Osteocyte (in vitro differentiated cells): ENCODE measurements around the gene COPS3. TPM values are rescaled to one million over a fixed set of nuclear protein-coding genes. Genes with fewer than 3 reads are reported as not detected.

Experiments used
- DNase-seq: peaks from one replicate; pipeline ENCODE4 v3.0.0; 2021; ENCODE audit warnings: mixed read lengths; ENCODE audit not compliant: unreplicated experiment; ENCODE audit errors: extremely low spot score
- H3K27ac Mint-ChIP-seq: one replicate; pipeline ENCODE4 v1.8.0; 2021; ENCODE audit warnings: mild to moderate bottlenecking, mixed read lengths; ENCODE audit not compliant: unreplicated experiment
- H3K27me3 Mint-ChIP-seq: one replicate; pipeline ENCODE4 v1.8.0; 2021; ENCODE audit warnings: mixed read lengths; ENCODE audit not compliant: unreplicated experiment
- H3K36me3 Mint-ChIP-seq: one replicate; pipeline ENCODE4 v1.8.0; 2021; ENCODE audit warnings: mixed read lengths; ENCODE audit not compliant: unreplicated experiment
- H3K4me1 Mint-ChIP-seq: one replicate; pipeline ENCODE4 v1.8.0; 2021; ENCODE audit warnings: mixed read lengths; ENCODE audit not compliant: unreplicated experiment
- H3K4me3 Mint-ChIP-seq: one replicate; pipeline ENCODE4 v1.8.0; 2021; ENCODE audit warnings: mild to moderate bottlenecking, moderate library complexity, mixed read lengths; ENCODE audit not compliant: unreplicated experiment
- H3K9me3 Mint-ChIP-seq: one replicate; pipeline ENCODE4 v1.8.0; 2021; ENCODE audit warnings: mixed read lengths; ENCODE audit not compliant: unreplicated experiment
- total RNA-seq: library from RNA; stranded (reverse); gene quantifications from 2 replicates; pipeline ENCODE4 v1.2.1, GENCODE V29; 2021
- TF ChIP-seq, protein P1 (sequence below): fragments of 200-600 bp; sonication (generic); IDR thresholded peaks from 2 replicates; pipeline ENCODE4 v1.5.0; 2021; ENCODE audit warnings: antibody characterized with exemption, mild to moderate bottlenecking, moderate library complexity

Gene COPS3
- total RNA-seq, 1 donor from 2014 or later = 55.9 TPM

DNA sequence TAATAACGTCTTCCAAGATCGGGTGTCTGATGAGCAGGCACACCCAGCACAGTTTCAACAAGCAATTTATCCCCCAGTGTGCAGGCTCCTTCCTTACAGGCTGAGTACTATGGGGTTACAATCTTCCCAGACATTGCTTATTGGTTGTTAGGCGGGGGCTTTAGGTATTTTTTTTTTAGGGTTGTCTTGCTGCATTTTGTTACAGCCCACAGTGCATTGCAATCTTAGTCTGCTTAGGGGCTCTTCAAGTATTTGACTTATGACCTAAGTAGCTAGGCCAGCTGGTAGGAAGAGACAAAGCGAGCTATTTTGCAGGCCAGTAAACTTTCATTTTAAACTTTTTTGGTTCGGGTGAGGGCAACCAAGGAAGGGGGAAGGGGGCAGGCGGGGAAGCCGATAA is 80.7 kb downstream of the COPS3 start:
- Mint-ChIP-seq H3K27me3 (no peaks in the 10 kb centered on the region), H3K36me3 (peaks cover 2% of the 10 kb centered on the region), H3K4me3 (peak overlapping the region; percentile 12), H3K4me1 (peaks cover 45% of the 10 kb centered on the region), H3K27ac (peak overlapping the region; percentile 93), H3K9me3 (no peaks in the 10 kb centered on the region)
- DNase-seq = no peak
- TF ChIP-seq, protein P1, sequence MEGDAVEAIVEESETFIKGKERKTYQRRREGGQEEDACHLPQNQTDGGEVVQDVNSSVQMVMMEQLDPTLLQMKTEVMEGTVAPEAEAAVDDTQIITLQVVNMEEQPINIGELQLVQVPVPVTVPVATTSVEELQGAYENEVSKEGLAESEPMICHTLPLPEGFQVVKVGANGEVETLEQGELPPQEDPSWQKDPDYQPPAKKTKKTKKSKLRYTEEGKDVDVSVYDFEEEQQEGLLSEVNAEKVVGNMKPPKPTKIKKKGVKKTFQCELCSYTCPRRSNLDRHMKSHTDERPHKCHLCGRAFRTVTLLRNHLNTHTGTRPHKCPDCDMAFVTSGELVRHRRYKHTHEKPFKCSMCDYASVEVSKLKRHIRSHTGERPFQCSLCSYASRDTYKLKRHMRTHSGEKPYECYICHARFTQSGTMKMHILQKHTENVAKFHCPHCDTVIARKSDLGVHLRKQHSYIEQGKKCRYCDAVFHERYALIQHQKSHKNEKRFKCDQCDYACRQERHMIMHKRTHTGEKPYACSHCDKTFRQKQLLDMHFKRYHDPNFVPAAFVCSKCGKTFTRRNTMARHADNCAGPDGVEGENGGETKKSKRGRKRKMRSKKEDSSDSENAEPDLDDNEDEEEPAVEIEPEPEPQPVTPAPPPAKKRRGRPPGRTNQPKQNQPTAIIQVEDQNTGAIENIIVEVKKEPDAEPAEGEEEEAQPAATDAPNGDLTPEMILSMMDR = no peak

DNA sequence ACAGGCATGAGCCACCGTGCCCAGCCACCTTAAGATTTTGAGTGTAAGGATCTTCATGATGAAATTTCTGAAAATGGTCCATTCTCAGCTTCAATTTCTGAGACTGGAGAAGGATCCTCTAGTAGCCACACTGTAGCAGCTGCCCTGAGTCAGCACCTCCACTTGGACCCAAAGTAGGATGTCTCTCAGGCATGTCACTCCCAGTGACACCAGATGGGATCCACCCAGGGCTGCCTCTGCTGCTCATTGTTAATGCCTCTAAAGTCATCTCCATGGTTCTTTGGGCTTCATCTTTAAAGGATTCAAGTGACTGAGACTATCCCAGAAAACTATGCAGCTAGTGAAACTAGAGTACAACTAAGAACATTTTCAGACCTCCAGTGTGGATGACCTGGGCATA is 82.8 kb downstream of the COPS3 start:
- Mint-ChIP-seq H3K27me3 (no peaks in the 10 kb centered on the region), H3K27ac (no peak overlapping the region), H3K36me3 (no peaks in the 10 kb centered on the region), H3K9me3 (no peaks in the 10 kb centered on the region), H3K4me3 (no peak overlapping the region), H3K4me1 (peaks cover 33% of the 10 kb centered on the region)
- TF ChIP-seq, protein P1 = no peak
- no peak for DNase-seq

DNA sequence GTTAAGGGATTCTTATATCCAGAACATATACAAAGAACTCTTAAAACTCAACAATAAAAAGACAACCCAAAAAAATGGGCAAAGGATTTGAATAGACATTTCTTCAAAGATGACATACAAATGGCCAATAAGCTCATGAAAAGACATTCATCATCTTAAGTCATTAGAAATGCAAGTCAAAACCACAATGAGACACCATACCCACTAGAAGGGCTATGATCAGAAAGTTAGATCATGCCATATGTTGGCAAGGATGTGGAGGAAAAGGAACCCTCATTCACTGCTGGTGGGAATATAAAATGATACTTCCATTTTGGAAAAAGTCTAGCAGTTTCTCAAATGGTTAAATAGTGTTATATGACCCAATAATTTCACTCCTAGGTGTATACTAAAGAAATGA is 84.3 kb downstream of the COPS3 start:
- Mint-ChIP-seq H3K27ac (no peak overlapping the region), H3K9me3 (no peaks in the 10 kb centered on the region), H3K27me3 (no peaks in the 10 kb centered on the region), H3K4me3 (no peak overlapping the region), H3K4me1 (peaks cover 31% of the 10 kb centered on the region), H3K36me3 (no peaks in the 10 kb centered on the region)
- TF ChIP-seq, protein P1 = no peak
- no peak for DNase-seq

Other genes with a start within 250 kb of the COPS3 start
- 206 and 209 TPM in 2 replicates for gene MPRIP, start 238.8 kb downstream of the COPS3 start, total RNA-seq
- gene PLD6, start 74.9 kb downstream of the COPS3 start, total RNA-seq = 0.81 and 1.3 TPM in 2 replicates
- 91.1 and 97.1 TPM in 2 replicates for gene FLCN, start 44.1 kb downstream of the COPS3 start, total RNA-seq
- 3.5 and 3.7 TPM in 2 replicates for gene NT5M, start 22.1 kb upstream of the COPS3 start, total RNA-seq
- 12.1 and 13.2 TPM in 2 replicates for gene MED9, start 195.8 kb upstream of the COPS3 start, total RNA-seq
- 1.2 and 1.6 TPM in 2 replicates for gene RASD1, start 215.1 kb upstream of the COPS3 start, total RNA-seq